Stimulated activated effector memory CD8-positive, alpha-beta T cell treated with anti-CD3 and anti-CD28 coated beads, Interleukin-12 subunit alpha, Interleukin-12 subunit beta, amount 100 ng/mL, for 72 hours (primary cell): ENCODE data around the gene MTFMT.
"Not testable (repeated sequence)": the region's sequence is repeated elsewhere in the genome, so short reads cannot be mapped to it uniquely, and the experiment has no call there.

Experiments
- ATAC-seq: fragments of 150-1000 bp; cut with Tn5 transposase; 2 replicates; pipeline ENCODE4 v1.10.0; 2021
- DNase-seq, 2 donors: peaks; one replicate each; pipeline ENCODE4 v3.0.0; 2021 to 2022; ENCODE audit warnings: low spot score in 2 of 2
- H3K27ac Mint-ChIP-seq: one replicate; pipeline ENCODE4 v1.8.0; 2022; ENCODE audit warnings: mild to moderate bottlenecking, mixed read lengths
- H3K36me3 Mint-ChIP-seq: one replicate; pipeline ENCODE4 v1.8.0; 2022; ENCODE audit warnings: mild to moderate bottlenecking, mixed read lengths
- H3K4me1 Mint-ChIP-seq: one replicate; pipeline ENCODE4 v1.8.0; 2022; ENCODE audit warnings: mixed read lengths
- H3K4me3 Mint-ChIP-seq: one replicate; pipeline ENCODE4 v1.8.0; 2022; ENCODE audit warnings: mild to moderate bottlenecking, mixed read lengths
- H3K9me3 Mint-ChIP-seq: one replicate; pipeline ENCODE4 v1.8.0; 2022; ENCODE audit warnings: mixed read lengths

Gene MTFMT

GRCh38 chr15:65028921-65029735 lies at the start of gene MTFMT:
Gene MTFMT, minus strand, starts transcription at chr15:65029639. Its CDS starts 26 bp downstream, at chr15:65029613.
- Mint-ChIP-seq H3K9me3 (no peaks in the 10 kb centered on the region), H3K4me3 (peak within 1 kb of the TSS; percentile 81), H3K4me1 (peaks cover 14% of the 10 kb centered on the region), H3K36me3 (peaks cover 30% of the 10 kb centered on the region), H3K27ac (peak within 1 kb of the TSS; percentile 58)
- DNase-seq (peak; percentile 85 to 93), ATAC-seq (peak; percentile 92)

DNA sequence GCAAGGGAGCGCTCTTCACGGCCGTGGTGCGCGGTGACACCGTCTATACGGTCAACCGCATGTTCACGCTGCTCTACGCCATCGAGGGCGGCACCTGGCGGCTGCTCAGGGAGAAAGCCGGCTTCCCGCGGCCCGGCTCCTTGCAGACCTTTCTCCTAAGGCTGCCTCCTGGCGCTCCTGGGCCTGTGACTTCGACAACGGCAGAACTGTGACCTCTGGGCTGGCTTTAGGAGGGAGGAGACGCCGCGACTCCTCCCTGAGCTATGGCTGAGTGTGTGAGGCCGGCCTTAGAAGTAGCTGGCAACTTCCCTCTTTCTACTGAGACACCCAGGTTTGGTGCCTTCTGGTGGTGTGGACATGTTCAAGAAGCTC lies 48.5 kb upstream of the MTFMT start:
- Mint-ChIP-seq H3K4me3 (no peak overlapping the region), H3K4me1 (peaks cover 16% of the 10 kb centered on the region), H3K36me3 (no peaks in the 10 kb centered on the region), H3K27ac (no peak overlapping the region), H3K9me3 (no peaks in the 10 kb centered on the region)
- DNase-seq (peak; percentile 19 to 66), ATAC-seq (peak; percentile 74)

DNA sequence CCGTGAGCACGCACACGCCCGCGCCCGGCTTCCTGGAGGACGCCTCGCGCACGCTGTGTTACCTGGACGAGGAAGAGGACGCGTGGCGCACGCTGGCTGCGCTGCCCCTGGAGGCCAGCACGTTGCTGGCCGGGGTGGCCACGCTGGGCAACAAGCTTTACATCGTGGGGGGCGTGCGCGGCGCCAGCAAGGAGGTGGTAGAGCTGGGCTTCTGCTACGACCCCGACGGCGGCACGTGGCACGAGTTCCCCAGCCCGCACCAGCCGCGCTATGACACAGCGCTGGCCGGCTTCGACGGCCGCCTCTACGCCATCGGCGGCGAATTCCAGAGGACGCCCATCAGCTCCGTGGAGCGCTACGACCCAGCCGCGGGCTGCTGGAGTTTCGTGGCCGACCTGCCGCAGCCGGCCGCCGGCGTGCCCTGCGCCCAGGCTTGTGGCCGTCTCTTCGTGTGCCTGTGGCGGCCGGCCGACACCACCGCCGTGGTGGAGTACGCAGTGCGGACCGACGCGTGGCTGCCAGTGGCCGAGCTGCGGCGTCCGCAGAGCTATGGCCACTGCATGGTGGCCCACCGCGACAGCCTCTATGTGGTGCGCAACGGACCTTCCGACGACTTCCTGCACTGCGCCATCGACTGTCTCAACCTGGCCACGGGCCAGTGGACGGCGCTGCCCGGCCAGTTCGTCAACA lies 48.0 kb upstream of the MTFMT start:
- no peak overlapping the region for H3K4me3 Mint-ChIP-seq
- H3K9me3 Mint-ChIP-seq: no peaks in the 10 kb centered on the region
- no peaks in the 10 kb centered on the region for H3K36me3 Mint-ChIP-seq
- DNase-seq: no peak
- H3K27ac Mint-ChIP-seq: no peak overlapping the region
- H3K4me1 Mint-ChIP-seq: peaks cover 10% of the 10 kb centered on the region
- ATAC-seq: no peak

GRCh38 chr15:65076486-65077290 lies 47.2 kb upstream of the MTFMT start, which contains the start of gene KBTBD13:
Gene KBTBD13, plus strand, starts transcription at chr15:65076746. Its CDS starts 70 bp downstream, at chr15:65076816.
- no peak for DNase-seq
- Mint-ChIP-seq H3K36me3 (no peaks in the 10 kb centered on the region), H3K4me3 (no peak within 1 kb of the TSS), H3K9me3 (no peaks in the 10 kb centered on the region), H3K27ac (no peak within 1 kb of the TSS), H3K4me1 (peaks cover 6% of the 10 kb centered on the region)
- ATAC-seq: no peak

GRCh38 chr15:65075607-65076395 lies 46.4 kb upstream of the MTFMT start:
- not testable (repeated sequence) for H3K27ac Mint-ChIP-seq, DNase-seq, H3K4me3 Mint-ChIP-seq, H3K9me3 Mint-ChIP-seq, H3K4me1 Mint-ChIP-seq, H3K36me3 Mint-ChIP-seq, ATAC-seq

DNA sequence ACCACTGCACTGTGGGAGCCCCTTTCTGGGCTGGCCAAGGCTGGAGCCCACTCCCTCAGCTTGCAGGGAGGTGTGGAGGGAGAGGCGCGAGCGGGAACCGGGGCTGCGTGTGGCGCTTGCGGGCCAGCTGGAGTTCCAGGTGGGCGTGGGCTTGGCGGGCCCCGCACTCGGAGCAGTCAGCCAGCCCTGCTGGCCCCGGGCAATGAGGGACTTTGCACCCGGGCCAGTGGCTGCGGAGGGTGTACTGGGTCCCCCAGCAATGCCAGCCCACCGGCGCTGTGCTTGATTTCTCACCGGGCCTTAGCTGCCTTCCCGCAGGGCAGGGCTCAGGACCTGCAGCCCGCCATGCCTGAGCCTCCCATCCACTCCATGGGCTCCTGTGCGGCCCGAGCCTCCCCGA lies 45.5 kb upstream of the MTFMT start:
- not testable (repeated sequence) for H3K27ac Mint-ChIP-seq, DNase-seq, H3K4me3 Mint-ChIP-seq, H3K36me3 Mint-ChIP-seq, ATAC-seq, H3K9me3 Mint-ChIP-seq, H3K4me1 Mint-ChIP-seq

- DNase-seq (no peak), ATAC-seq (no peak)
- Mint-ChIP-seq H3K9me3 (no peaks in the 10 kb centered on the region), H3K4me3 (no peak overlapping the region), H3K4me1 (peaks cover 6% of the 10 kb centered on the region), H3K27ac (no peak overlapping the region), H3K36me3 (no peaks in the 10 kb centered on the region)
These were observed 43.2 kb upstream of the MTFMT start for GRCh38 chr15:65072617-65073016.

DNA sequence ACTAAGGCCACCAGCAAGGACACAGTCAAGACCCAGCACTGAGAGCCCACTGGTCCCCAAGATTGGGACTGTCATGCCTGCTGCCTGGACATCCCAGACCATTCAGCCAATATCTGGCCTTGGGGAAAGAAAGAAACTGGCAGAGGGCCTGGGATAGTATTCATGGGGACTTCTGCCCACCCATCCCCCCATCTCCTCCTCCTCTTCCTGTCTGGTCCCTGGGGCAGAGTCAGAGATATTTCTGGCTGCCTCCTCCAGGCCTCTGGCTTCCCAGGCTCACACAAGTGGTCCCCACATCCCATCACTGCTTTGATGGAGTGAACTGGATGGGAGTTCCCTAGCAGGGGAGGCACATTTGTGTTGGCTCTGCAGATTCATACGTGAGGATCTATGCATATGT lies 42.6 kb upstream of the MTFMT start:
- Mint-ChIP-seq H3K27ac (no peak overlapping the region), H3K36me3 (no peaks in the 10 kb centered on the region), H3K4me3 (no peak overlapping the region), H3K4me1 (peaks cover 11% of the 10 kb centered on the region), H3K9me3 (no peaks in the 10 kb centered on the region)
- ATAC-seq (no peak), DNase-seq (no peak)

GRCh38 chr15:65071381-65071811 lies 42.0 kb upstream of the MTFMT start:
- Mint-ChIP-seq H3K36me3 (no peaks in the 10 kb centered on the region), H3K27ac (no peak overlapping the region), H3K4me3 (no peak overlapping the region), H3K9me3 (no peaks in the 10 kb centered on the region), H3K4me1 (peaks cover 12% of the 10 kb centered on the region)
- ATAC-seq (no peak), DNase-seq (no peak)

- ATAC-seq (no peak), DNase-seq (no peak)
- Mint-ChIP-seq H3K9me3 (no peaks in the 10 kb centered on the region), H3K36me3 (no peaks in the 10 kb centered on the region), H3K4me3 (no peak overlapping the region), H3K4me1 (peaks cover 12% of the 10 kb centered on the region), H3K27ac (no peak overlapping the region)
These were observed 40.5 kb upstream of the MTFMT start for GRCh38 chr15:65069779-65070546.

GRCh38 chr15:65069179-65069578 lies 39.7 kb upstream of the MTFMT start:
- ATAC-seq: no peak
- Mint-ChIP-seq H3K27ac (no peak overlapping the region), H3K4me3 (no peak overlapping the region), H3K4me1 (peaks cover 12% of the 10 kb centered on the region), H3K36me3 (no peaks in the 10 kb centered on the region), H3K9me3 (no peaks in the 10 kb centered on the region)
- DNase-seq: no peak

- H3K36me3 Mint-ChIP-seq: no peaks in the 10 kb centered on the region
- DNase-seq (no peak), ATAC-seq (no peak)
- H3K9me3 Mint-ChIP-seq: no peaks in the 10 kb centered on the region
- peak overlapping the region; percentile 43 for H3K4me3 Mint-ChIP-seq
- no peak overlapping the region for H3K27ac Mint-ChIP-seq
- H3K4me1 Mint-ChIP-seq: peaks cover 12% of the 10 kb centered on the region
These were observed 39.0 kb upstream of the MTFMT start for GRCh38 chr15:65068403-65068788.

DNA sequence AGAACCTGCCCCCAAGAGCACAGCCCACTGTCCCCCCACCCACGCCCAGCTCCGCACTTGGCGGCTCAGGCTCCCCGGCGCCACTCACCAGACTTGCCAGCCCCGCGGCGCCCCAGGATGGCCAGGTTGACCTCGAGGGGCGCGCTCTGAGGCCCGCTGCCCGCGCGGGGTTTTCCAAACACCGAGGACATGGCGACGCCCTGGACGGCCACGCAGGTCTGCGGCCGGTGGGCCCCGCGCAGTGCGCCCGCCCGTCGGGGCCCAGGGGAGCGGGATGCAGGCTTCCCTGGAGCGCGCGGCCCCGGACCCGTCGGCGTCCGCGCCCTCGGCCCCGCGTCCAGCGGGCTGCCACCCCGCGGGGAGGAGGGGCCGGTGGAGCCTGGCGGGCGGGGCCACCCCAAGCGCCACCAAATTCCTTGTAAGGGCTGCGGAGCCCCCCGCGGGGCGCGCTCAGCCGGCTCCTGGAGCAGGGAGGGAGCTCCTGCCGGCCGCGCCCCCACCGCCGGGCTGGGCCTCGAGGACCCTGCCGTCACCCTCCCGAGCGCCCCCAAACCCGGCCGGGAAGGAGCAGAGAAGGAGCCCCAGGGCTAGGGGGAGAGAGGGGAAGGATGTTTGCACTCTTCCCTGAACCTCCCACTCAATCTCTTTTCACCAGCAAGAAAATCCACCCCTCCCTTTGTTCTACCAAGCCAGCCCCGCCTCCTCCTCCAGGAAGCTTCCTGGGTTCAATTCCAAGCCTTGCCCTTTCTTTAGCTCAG lies 38.4 kb upstream of the MTFMT start, which contains the start of gene RASL12:
TSS of gene RASL12 (minus strand) at position 347 of the 758 bp plus-strand sequence. CDS start at position 191, 156 bp downstream.
- DNase-seq (no peak), ATAC-seq (no peak)
- Mint-ChIP-seq H3K27ac (no peak within 1 kb of the TSS), H3K36me3 (no peaks in the 10 kb centered on the region), H3K9me3 (no peaks in the 10 kb centered on the region), H3K4me1 (peaks cover 12% of the 10 kb centered on the region), H3K4me3 (peak within 1 kb of the TSS; percentile 43)
